H54 (cell line): Measurements from ENCODE around the gene TUBA8.
"Not testable (repeated sequence)": the region's sequence is repeated elsewhere in the genome, so short reads cannot be mapped to it uniquely, and the experiment has no call there.

ENCODE experiments used
- DNase-seq: peaks from one replicate; pipeline ENCODE4 v3.0.0; 2011; ENCODE audit warnings: low spot score, mixed read lengths; ENCODE audit not compliant: insufficient read length
- FAIRE-seq: peaks from 3 replicates; lab custom pipeline; 2011; peaks lifted over from hg19 to GRCh38; lab: Jason Lieb, UNC
- POLR2A ChIP-seq: IDR thresholded peaks from 2 replicates; pipeline ENCODE4 v1.6.1; 2011; ENCODE audit warnings: low read depth, mild to moderate bottlenecking, low read length

TUBA8 gene

DNA sequence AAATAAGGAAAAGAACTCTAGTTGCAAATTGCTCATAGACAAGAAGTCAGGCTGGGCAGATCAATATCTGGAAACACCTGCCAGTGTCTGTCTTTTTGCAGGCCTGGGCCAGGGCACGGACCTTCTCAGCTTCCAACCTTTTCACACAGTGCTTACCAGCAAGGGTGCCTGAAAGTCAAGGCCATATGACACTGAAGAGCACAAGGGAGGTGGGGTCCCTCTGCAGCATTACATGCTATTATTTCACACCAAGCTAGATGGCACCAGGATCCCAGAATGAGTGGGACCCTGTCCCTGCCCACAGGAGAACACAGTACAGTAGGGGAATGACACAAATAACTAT is 38.7 kb upstream of the TUBA8 start:
- DNase-seq (no peak), FAIRE-seq (no peak)
- TF ChIP-seq POLR2A: no peak

DNA sequence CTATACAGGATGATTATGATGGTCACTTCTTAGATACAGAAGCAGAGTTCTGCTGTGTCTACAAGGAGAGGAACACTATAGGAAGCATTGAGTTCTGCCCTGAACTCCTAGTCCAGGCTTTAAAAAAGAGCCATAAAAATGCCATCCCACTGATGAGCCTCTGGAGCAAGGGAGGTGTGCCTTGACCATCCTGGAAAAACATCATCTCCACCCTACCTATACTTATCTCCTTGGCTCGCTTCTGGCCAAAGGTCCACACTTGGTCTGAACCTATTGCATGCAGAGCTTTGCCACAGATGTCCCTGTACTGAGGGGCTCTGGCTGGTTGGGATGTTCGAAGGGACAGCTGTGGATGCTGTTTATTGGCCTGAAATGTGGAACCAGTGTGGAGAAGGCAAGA is 37.1 kb upstream of the TUBA8 start:
- DNase-seq (no peak), FAIRE-seq (no peak)
- TF ChIP-seq POLR2A: no peak

DNA sequence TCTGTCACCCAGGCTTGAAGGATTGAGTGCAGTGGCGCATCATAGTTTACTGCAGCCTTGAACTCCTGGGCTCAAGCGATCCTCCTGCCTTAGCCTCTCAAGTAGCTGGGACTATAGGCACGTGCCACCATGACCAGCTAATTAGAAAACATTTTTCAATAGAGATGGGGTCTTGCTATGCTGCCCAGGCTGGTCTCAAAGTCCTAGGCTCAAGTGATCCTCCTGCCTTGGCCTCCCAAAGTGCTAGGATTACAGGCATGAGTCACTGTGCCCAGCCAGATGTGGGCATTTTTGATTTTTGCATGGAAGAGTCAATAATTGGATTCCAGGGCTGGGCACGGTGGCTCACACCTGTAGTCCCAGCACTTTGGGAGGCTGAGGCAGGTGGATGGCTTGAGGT is 36.7 kb upstream of the TUBA8 start:
- not testable (repeated sequence) for DNase-seq, FAIRE-seq

DNA sequence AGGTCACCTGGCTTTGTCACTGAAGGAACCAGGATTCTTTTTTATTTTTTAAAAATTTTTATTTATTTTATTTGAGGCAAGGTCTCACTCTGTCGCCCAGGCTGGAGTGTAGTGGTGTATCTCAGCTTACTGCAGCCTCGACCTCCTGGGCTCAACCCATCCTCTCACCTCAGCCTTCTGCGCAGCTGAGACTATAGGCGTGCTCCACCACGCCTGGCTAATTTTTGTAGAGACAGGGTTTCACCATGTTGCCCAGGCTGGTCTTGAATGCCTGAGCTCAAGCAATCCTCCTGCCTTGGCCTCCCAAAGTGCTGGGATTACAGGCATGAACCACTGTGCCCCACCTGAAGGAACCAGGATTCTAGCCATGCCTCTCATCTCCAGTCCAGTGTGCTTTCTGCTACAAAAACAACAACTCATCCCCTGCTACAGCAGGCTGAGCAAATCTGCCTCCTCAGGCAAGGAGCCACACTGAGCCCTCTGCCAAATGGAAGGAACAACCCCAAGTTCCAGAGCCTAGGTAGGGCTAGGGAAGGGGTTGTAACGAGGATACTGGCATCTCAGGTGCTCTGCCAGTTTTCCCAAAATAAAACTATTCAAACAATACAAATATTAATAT is 35.4 kb upstream of the TUBA8 start:
- TF ChIP-seq POLR2A: no peak
- FAIRE-seq: no peak
- no peak for DNase-seq

DNA sequence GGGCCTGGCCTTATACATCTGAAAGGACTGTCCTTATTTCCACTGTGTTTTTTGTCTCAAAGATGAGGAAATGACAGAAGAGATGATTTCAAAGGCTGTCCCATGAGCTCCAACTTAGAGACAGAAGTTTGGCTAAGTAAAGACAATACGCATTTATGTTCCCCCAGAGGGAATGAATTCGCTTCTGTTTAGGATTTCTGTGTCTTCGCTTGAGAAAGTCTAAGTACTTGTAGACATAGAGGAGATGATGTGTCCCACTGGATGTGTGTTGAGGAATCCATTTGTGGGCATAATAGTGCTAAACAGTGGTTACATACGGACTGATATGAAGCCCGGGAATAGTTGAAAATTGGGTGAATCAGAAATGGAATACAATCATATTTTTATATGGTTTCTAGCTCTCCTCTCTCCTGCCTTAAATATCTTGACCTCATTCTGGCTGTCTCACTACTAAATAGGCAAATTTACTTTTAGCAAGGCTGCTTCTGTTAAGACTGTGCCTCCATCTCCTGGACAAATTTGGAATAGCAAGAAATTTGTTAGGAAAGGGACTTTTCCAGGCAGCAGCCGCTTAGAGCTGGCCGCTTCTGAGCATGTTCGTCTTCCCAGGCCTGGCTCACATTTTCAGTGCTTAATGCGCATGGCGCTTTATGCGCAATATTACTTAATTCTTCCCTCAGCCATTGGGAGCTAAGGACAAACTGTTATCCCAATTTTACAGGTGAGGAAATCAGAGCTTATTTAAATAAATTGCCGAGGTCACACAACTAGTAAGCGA is 34.7 kb upstream of the TUBA8 start:
- DNase-seq (no peak), FAIRE-seq (peak; percentile 52)
- TF ChIP-seq POLR2A: no peak

DNA sequence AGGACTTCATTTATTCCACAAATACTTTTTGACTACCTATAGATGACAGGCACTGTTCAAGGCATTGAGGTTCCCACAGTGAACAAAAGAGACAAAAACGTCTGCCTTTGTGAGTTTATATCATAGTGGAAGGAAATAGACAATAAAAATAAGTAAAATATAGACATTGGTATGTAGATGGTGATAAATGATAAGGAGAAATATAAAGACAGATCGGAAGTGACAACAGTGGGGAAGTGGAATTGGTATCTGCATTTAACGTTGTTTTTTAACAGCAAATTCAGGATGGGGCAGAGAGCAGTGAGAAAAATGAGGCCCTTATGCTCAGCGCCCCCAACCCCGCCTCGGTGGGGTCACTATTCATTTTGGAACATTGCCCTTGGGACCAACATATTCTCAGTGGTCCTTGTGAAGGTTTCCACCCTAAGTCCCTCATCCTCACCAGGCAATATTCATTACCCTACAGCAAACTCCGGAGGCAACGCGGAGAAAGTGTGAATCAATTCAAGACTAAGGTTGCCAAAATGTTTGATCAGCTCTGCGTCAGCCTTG is 33.4 kb upstream of the TUBA8 start:
- DNase-seq (no peak), FAIRE-seq (no peak)
- TF ChIP-seq POLR2A: no peak

DNA sequence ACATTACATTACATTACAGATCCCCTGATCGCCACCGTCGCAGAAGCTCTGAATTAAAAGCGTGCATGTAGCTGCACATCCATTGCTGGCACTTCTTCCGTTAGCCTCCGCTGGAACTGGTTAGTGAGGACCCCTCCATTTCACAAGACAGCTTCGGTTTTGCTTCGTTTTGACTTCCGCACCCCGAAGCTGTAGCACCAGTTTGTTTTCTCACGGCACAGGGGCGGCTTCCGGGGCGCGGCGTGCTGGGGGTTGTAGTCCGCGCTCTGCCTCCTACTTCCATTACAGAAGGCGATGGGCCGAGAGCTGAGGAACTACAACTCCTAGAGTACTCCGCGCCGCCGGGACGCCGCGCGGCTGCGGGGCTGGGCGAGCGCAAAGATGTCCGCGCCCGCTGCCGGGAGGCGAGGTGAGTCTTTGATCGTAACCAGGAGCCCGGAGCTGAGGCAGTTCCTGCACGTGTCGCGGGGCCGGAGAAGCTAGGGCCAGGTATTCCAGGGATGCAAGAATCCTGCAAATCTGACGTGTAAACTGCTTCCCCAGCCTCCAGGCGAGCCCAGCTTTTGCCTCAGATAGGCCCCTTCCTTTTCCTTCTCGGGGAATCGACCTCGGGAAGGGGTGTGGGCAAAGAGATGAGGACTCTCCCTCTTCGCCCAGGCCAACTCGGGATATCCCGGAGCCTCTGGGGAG is 32.8 kb upstream of the TUBA8 start, which contains the start of gene PEX26:
Gene PEX26, plus strand, starts transcription at position 352 of the 690 bp plus-strand sequence. CDS start 387 bp downstream, outside the sequence.
- FAIRE-seq (no peak), DNase-seq (peak; percentile 80)
- TF ChIP-seq POLR2A: peak; percentile 28

DNA sequence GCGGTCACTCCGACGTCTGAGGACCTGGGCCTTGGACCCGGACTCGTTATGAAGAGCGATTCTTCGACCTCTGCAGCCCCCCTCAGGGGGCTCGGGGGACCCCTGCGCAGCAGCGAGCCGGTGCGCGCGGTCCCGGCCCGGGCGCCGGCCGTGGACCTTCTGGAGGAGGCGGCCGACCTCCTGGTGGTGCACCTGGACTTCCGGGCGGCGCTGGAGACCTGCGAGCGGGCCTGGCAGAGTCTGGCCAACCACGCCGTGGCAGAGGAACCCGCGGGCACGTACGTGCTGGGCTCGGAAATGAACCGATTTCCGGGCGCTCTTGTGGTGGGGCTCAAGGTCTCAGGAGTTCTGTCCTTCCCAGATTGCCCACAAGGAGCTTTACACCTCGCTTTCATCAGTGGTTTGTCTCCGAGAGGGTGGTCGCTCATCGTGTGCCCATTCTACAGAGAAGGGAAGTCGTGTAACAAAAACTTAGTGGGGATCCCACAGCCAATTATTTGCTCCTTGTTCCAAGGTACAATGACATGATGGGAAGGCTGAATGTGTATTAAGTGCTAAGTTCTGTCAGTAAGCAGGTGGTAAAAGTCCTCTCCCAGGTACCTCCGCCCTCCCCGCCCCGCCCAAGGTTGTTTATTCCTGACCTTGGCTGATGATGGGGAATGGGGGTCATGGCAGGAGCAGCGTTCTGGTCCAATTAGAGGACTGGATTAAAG is 32.1 kb upstream of the TUBA8 start:
- TF ChIP-seq POLR2A: no peak
- no peak for DNase-seq
- FAIRE-seq: no peak

DNA sequence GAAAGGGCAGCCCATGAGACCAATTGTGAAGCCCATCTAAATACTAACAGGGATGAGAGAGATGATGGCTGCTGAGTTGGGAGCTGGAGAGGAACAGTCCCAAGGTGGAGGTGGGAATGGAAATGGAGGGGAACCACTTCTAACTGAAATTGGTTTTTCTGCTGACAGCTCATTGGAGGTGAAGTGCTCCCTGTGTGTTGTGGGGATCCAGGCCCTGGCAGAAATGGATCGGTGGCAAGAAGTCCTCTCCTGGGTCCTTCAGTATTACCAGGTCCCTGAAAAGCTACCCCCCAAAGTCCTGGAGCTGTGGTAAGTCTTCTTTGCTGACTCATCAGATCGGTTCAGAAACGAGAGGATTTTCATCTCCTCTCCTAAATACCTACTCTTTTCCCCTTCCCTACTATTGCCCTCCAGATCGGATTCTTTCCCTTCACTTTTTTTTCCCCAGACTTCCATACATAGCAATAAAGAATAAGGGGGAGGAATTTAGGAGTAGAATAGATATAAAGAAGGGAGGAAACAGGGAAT is 30.8 kb upstream of the TUBA8 start:
- FAIRE-seq (no peak), DNase-seq (no peak)
- no peak for TF ChIP-seq POLR2A

DNA sequence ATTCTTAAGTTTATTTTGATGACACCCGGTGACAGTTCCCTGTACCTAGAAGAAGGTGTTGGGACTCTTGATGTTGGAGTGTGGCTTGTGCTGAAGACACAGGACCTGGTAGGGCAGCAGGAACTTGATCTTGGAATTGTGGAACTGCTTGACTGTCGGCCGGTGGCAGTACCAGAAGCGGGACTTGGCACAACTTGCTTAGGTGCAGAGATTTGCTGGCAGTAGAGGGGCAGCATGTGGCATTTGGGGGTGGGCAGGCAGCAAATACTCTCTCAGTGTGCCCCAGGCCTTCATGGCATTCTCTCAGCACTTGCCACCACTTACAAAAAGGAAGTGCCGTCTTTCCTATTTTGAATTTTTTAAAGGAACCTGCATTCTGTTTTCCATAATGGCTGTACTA is 29.2 kb upstream of the TUBA8 start:
- TF ChIP-seq POLR2A: no peak
- DNase-seq: no peak
- no peak for FAIRE-seq

DNA sequence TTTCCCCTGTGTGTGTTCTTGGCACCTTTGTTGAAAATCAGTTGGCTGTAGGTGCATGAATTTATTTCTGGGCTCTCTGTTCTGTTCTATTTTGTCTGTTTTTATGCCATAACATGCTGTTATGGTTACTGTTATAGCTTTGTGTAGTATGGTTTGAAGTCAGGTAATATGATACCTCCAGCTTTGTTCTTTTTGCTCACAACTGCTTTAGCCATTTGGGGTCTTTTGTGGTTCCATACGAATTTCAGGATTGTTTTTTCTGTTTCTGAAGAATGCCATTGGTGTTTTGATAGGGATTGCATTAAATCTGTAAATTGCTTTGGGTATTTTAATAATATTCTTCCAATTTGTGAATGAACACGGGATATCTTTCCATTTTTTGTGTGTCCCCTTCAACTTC is 28.1 kb upstream of the TUBA8 start:
- DNase-seq (no peak), FAIRE-seq (no peak)
- TF ChIP-seq POLR2A: no peak

DNA sequence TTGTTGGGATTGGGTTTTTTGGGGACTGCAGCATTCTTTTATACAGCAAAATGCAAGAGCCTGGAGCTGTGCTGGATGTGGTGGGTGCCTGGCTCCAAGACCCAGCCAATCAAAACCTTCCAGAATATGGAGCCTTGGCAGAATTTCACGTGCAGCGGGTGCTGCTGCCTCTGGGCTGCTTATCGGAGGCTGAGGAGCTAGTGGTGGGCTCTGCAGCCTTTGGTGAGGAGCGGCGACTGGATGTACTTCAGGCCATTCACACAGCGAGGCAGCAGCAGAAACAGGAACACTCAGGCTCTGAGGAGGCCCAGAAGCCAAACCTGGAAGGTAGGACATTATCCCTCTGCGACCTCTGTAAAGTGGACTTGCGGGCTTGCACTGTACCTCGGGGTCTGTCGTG is 27.2 kb upstream of the TUBA8 start:
- FAIRE-seq (no peak), DNase-seq (no peak)
- no peak for TF ChIP-seq POLR2A

DNA sequence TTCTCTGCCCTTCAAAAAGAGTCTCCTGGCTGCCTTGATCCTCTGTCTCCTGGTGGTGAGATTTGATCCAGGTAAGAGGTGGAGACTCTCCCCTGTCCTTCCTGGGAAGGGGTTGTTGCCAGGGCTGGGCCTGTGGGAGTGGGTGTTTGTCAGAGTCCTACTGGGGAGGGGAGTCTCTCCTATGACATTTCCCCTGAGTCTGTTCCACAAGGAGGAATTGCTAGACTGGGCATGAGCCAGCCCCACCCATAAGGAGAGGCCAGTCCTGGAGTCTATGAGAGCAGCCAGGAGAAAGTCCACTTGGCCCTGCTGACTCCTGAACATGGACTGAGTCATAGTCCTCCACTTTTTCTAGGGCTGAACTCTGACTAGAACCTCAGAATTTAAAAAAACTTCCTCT is 25.4 kb upstream of the TUBA8 start:
- no peak for FAIRE-seq
- TF ChIP-seq POLR2A: no peak
- DNase-seq: no peak

DNA sequence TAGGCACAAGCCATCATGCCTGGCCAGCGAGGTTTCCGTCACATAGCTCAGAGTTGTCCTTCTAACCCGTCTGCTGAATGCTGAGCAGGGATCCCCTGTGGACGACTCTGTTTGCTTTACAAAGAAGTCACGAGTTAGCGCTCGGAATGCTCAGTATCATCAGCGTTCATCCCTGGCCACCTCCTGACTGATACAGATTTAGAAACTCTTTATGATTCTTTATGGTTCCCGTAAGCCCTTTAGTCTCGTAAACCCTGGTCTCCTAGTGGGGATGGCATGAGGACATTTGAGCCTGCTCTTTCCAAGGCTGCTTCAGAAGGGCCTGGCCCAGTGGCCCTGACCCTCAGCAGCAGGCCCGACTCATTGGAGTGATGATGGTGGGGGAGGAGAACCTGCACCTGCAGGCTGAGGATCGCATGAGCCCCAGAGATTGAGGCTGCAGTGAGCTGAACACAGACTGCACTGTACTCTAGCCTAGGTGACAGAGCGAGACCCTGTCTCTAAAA is 23.2 kb upstream of the TUBA8 start:
- TF ChIP-seq POLR2A: no peak
- DNase-seq (no peak), FAIRE-seq (no peak)
